Measurements from ENCODE around the gene MUC6.

DNA sequence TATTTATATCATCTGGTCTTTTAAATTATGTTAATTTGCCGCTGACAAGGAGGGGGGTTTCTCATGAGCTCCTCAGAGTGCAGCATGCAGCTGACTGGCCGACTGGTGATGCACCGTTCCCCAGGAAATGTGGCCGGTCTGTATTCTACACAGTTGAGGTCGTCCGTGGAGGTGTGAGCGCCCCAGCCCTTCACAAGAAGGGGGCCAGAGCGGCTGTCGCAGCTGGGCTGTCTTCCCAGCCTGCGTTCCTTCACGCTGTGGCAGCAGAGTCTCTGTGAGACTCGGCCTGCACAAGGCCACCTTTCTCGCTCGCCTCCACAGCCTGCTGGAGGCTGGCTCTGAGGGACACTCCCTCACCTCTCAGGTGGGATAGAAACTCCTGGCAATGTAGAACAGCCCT lies 67.7 kb downstream of the MUC6 start:
- no peak for TF ChIP-seq REST (IDR thresholded peaks at IDR 0.05; ENCODE audit: insufficient read depth in 1 of 2, low read depth in 2 of 2, low read length in 2 of 2)
- TF ChIP-seq TAF1 (IDR thresholded peaks at IDR 0.05; ENCODE audit: borderline replicate concordance, insufficient read depth, low read length) = no peak

All from PFSK-1 (cell line).